IMR-90 (cell line): ENCODE measurements around the gene ARMS2.

ENCODE experiments used
- MAFK ChIP-seq: IDR thresholded peaks from 2 replicates; pipeline ENCODE4 v1.6.1; 2012; ENCODE audit warnings: low read depth, low read length, improper control_type of control experiment
- TF ChIP-seq, protein P1 (sequence below): conservative IDR thresholded peaks from 2 replicates; pipeline ENCODE4 v1.5.1; 2012; ENCODE audit warnings: mild to moderate bottlenecking, low read depth, low read length, improper control_type of control experiment

DNA sequence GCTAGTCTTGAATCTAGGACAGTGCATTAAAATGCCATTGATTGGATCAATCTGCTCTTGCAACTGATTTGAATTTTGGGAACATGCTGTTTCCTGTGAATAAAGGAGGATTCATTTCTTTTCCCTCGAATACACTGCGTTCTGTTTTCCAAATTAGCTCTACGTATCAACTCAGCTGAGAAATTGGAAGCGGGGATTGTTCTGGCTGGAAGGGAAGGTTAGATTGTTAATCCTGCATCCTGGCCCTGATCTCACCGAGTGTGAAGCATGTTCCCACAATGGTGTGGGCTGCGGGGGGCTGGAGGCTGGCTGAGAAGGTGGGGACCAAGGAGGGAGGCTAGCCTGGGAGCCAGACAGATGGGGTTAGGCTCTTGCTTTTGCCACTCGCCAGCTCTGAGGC is 24.5 kb downstream of the ARMS2 start:
- TF ChIP-seq, protein P1, sequence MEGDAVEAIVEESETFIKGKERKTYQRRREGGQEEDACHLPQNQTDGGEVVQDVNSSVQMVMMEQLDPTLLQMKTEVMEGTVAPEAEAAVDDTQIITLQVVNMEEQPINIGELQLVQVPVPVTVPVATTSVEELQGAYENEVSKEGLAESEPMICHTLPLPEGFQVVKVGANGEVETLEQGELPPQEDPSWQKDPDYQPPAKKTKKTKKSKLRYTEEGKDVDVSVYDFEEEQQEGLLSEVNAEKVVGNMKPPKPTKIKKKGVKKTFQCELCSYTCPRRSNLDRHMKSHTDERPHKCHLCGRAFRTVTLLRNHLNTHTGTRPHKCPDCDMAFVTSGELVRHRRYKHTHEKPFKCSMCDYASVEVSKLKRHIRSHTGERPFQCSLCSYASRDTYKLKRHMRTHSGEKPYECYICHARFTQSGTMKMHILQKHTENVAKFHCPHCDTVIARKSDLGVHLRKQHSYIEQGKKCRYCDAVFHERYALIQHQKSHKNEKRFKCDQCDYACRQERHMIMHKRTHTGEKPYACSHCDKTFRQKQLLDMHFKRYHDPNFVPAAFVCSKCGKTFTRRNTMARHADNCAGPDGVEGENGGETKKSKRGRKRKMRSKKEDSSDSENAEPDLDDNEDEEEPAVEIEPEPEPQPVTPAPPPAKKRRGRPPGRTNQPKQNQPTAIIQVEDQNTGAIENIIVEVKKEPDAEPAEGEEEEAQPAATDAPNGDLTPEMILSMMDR, result no peak
- TF ChIP-seq MAFK, result no peak
